ENCODE results near the gene STK33.

Gene STK33

DNA sequence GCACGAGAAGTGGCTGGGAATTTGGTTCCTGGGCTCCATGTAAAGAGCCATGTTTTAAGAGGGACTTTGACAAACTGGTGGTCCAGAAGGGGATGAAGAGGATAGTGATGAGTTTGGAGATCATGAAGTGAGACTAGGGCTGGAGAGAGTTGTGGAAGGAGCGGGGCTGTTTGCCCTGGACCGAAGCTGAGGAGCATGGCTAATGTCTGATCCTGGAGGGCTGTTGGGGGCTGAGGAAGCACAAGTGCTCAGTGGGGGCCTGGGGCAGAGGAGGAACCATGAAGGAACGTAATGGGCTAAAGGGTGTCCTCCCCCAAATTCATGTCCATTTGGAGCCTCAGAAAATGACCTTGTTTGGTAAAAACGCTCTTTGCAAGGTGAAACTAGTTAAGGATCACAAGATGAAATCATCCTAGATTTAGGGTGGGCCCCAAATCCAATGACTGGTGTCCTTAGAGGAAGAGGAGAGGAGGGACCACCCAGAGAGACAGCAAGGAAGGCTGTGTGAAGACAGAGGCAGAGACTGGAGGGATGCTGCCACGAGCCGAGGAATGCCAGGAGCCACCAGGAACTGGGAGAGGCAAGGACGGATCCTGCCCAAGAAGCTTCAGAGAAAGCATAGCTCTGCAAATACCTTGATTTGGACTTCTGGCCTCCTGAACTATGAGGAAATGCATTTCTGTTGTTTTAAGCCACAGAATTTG, 223.1 kb downstream of the STK33 start:
- DNase-seq: no peak

DNA sequence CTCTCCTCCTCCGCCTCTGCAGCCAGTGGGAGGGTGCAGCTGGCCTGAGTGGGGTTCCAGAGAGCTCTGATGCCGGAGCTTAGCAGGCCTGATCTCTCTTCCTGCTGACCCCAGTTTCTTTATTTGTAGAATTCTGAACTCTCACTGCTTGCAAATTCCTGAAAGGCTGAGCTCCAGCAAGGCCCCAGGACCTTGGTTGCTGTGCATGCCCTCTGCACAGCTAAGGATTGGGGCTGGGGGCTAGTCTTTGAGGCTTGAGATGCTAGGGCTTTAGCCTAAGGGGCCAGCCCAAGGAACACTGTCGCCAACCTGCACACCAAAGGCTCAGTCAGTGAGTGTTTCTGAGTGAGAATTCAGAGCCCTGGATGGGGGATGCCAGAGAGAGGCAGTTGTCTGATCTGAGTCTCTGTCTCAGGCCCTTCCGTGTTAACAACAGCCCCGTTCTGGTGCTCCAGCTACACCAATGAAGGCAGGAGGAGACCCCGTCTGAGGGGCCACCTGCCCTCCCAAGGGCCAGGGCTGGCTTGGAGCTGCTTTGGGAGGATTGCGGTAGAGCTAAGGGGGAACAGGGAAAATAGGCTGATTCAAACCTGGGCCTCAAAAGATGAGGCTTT, 224.3 kb downstream of the STK33 start:
- DNase-seq: peak; percentile 27

DNA sequence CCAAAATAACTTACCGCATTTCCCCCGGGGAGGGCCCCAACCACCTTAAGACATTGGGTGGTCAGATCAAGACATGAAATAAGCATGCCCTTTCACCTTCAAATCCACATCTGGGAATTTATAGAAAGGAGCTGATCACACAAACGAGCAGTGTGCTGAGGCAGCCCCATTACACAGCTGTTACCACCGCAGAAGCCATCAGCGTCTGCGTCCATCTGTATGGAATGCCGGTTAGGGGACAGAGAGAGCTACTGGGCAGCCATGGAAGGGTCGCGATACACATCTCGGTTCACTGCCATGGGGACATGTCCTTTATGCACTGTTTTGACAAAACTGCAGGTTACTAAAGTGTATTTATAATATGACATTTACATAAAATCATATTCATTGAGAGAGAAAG, 225.3 kb downstream of the STK33 start:
- peak; percentile 30 for DNase-seq

DNA sequence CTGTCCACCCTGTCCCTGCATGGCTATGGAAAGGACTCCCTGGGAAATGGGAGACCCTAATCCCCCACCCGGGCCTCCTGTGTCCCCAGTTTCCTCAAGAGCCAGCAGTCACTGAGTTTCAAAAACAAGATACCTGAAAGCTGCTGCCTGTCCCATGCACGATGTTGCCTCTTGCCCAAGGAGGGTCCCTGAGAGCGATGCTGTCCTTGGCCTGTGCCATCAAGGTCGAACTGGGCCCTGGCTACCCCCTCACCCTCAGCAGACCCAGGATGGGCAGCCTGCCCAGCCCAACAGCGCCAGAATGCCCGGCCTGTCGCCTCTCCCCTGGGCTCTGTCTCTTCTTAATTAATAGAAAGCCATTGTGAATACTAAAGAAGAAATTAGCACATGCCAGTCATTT, 225.8 kb downstream of the STK33 start:
- DNase-seq: peak; percentile 45

DNA sequence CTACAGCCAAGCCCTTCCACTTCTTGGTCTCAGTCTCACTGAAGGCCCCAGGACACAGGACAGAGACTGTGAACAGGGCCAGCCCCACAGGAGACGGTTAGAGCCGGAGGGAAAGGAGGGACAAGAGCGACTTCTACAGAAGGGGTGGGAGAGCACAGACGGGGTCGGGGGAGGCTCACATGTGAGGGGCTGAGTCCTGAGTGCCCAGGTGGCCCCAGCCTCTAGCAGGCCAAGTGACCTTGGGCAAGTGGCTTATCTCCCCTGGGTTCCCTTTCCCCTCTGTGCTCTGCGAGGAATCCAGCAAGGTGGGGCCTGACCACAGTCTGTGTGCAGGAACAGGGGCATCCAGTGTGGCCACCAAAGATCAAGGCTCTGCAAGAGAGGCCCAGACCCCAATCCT, 227.7 kb downstream of the STK33 start:
- peak; percentile 37 for DNase-seq

DNA sequence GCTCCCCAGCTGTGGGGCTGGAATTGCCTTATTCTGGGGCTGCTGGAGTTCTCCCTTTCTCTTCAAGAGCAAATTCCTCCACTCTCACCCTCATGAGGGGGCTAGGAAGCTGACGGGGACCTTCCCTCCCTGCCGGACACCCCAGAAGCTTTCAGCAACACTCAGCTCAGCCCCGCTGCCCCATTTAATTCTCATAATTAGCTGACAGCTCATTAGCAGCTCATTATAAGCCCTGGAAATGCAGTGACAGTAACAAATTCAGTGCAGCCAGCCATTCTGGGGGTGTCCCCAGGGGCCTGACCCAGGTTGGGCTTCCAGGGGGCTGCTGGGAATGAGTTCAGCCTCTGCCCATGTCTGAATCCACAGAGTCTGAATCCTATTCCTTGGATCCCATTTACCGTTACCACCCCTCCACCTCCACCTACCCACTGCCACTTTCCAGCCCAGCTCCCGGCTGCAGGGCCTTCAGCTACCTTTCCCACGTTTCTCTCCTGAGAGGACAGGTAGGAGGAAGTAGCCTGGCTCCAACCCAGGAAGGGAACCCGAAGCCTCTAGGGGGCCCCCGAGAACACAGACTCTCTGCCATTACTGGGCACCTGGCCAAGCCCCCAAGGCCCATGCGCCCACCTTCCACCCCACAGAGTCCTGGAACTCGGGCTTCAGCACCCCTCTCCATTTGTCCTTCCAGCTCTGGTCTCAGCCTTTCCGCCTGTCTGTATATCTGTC, 228.6 kb downstream of the STK33 start:
- peak; percentile 27 for DNase-seq

DNA sequence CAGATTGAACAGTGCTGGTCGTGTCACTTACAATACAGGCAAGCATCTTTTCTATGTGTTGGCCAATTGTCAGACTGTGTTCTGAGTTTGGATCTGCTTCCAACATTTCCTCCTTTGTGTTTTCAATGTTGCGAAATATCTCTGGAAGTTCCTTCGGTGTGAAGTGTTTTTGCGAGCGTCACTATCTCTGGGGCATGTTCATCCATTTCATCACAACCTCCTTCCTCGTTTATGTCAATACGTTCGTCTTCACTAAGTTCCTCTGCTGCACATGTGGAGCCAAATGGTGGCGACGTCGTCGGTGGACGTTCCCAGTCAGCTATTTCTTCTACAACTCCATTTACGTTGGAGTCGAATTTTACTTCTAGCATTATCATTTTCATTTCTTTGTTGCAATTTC, 230.1 kb downstream of the STK33 start:
- peak; percentile 21 for DNase-seq

DNA sequence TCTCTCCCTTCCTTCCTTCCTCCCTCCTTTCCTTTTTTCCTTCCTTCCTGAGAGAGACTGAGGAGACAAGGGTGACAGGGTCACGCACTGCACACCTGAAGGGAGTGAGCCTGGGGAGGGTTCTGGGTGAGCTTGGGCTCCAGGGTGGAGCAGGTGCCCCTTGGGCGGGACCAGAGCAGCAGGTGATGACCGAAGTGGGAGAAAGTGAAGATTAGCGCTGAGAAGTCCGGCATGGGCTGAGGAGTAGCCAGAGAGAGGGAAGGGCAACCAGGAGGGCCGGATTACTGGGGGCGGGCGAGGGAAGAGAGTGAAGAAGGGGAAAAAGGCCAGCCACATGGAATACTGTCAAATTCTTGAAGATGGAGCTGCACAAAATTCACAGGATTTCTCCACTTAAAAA, 231.1 kb downstream of the STK33 start:
- peak; percentile 12 for DNase-seq

GRCh38 chr11:8362491-8362890, 231.5 kb downstream of the STK33 start:
- DNase-seq: peak; percentile 24

DNA sequence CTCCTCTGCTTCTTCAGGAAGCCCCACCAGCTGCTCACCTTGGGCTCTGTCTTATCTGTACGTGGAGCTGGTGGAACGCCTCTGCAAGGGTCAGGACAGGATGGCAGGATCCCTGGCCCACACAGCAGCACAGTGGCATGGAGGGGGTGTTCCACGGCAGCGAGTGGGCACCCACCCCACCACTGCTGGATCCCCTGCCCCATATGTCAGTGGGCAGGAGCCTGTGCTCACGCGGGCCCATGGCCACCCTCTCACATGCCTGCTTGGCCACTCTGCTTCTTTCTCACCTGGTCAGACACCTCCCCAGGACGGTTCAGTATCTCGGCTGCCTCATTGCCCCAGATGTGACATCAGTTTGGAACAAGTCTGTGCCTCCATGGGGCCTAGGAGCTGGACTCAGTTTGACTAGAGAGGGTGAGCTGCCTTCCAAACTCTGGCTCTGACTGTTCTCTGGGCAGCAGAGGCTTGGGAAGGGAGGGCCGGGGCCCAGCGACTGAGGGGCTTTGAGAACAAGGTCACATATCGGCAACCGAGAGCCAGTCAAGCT, 232.3 kb downstream of the STK33 start:
- DNase-seq: peak; percentile 48

GRCh38 chr11:8361206-8361605, 232.8 kb downstream of the STK33 start:
- DNase-seq: peak; percentile 28

GRCh38 chr11:8360086-8360828, 233.8 kb downstream of the STK33 start:
- DNase-seq: peak; percentile 27

DNA sequence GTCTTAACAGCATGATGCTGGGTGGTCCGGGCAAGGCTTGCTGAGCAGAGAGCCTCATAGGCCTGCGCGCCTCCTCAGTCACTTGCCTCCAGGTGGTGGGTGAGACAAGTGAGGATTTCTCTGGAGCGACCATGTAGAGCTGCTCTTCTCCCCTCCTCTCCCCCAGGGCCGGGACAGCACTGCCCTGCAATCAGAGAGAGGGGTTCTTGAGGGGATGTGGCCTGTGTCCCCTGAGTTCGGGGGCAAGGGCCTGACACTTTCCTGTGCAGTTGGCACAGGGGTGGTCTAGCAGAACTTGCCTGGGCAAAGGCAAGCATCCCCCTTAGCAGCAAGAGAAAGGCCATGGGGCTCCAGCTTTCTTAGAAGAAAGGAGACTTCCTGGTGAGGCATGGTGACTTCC, 234.5 kb downstream of the STK33 start:
- peak; percentile 33 for DNase-seq

DNA sequence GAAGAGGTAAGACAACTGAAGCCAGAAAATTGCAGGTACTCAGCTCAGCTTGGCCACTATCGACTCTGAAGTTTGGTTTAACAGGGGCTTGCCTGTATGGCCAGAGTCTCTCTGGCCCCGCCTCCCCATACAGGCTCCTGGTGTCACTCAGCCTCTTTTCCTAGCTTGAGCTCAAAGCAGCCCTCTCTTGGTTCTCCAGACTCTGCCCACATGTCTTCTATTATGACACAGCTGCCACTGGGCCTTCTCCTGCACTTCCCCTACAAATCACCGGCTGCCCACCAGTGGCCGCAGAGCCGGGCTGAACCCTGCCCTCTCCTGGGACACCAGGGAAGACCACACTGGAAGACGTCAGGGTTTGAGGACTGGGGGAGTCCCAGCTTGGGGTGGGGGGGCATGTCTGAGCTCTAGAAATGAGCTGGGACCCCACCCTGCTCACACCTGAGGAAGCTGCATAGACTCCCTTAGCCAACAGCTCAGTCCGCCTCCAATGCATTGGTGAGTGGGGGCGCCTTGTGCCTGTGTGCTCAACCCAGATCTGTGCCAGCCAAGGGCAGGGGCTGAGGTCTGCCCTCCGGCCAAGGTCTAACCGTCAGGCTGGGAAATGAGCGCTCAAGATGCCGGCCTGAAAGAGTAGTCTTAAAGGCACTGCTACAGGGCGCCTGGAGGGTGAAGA, 236.0 kb downstream of the STK33 start:
- DNase-seq: peak; percentile 41

DNA sequence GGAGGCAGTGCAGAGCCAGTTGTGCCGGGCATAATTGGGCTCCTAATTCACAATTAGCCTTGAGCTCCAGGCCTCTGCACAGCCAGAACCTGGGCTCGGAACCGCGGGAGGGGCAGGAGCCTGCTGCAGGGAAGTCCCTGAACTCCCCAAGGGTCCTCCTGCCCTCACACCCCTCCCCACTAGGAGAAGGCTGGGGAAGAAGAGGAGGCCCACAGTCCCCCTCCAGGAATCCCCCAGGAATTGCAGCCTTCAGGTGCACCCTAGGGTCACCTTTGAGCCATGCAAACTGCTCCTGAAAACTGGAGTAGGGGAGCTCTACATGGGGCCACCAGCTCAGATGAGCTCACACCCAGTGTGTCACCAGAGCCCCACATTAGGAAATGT, 236.5 kb downstream of the STK33 start:
- no peak for DNase-seq

DNA sequence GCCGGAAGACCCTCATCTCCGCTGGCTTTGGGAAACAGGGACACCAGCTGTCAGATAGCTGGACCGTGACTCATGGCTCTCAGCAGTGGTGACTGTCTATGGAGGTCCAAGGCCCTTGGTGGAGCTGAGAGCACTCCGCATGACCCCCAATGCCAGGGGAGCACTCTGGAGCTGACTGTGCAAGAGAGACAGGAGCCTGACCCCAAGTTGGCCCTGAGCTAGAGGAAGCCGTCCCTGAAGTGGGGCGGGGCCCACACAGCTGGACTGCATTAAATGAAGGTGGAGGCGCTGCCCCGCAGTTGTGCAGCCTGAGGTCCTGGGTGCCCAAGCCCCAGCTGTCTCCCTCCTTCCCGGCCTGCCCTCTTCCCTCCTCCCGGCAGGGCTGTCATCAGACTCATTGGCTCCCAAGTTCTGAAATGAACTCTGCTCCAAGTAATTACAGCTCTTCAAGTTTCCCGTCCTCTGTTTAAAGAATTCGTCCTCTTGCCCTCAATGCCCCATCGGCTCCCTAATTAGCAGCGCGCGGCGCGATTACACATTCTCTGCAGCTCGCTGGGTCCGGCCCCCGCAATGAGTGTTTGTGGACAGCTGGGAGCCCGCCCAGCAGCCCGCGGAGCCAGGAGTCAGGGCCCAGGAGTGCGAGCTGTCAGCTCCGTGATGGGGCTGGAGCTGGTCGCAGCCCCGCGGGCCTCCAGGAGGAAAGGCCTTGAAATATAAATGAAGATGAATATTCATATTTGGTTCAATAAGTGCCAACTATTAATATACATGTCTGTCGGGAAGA, 237.1 kb downstream of the STK33 start:
- DNase-seq: peak; percentile 58

- peak; percentile 50 for DNase-seq
These were observed 237.8 kb downstream of the STK33 start for GRCh38 chr11:8356216-8356615.

DNA sequence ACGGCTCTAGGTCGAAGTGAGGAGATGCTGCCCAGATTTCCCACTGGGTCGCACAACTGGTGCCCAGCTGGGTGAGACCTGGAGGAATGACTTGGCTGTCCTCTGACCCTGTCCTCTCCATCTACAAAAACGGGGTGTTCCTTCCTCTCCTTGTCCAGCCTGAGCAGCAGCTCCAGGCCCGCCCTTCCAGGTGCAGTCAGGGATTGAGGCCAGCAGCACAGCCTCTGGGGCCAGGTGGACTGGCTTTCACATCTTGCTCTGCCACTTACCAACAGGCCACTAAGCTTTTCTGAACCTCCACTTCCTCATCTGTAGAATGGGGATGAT, 238.6 kb downstream of the STK33 start:
- DNase-seq: no peak

- no peak for DNase-seq
These were observed 239.2 kb downstream of the STK33 start for GRCh38 chr11:8354622-8355415.

DNA sequence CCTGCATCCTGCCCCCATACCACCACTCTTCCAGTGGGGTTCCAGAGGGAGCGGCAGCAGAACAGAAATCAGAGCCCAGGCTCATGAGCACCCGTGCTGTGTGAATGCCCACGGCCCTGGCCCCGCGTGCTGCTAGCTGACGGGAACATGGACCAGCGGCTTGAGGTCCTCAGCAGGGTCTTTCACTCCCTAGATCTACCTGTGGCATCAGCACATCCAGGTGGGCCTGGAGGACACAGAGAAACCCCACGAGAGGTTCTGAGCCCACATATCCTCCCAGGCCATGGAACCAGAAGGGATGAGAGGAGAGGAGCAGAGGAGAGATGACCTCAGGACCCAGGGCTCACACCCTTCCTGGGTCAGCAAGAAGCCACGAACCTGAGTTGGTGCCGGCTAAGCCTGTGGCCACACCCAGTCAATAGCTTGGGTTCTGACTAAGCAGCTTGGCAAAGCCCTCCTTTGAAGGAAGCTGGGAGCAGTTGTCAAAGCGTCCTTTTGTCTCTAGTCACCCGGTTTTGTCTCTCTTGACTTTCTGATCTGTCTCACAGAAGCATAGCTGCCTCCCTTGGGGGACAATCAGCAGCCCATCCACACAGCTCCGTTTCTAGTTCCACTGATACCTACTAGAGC, 241.0 kb downstream of the STK33 start:
- DNase-seq: no peak
